Skin epidermis (tissue), 12 donors: ENCODE measurements around the gene TMA7B.

ENCODE experiments used
- H3K27ac ChIP-seq, 21 experiments: fragments of 200-600 bp; sonication (generic) in 11 of 21; one replicate each; pipeline ENCODE4 v1.5.0; 2020; ENCODE audit warnings: mild to moderate bottlenecking in 3 of 21, inconsistent platforms in 2 of 21, moderate library complexity in 2 of 21
- H3K4me3 ChIP-seq, 7 experiments: fragments of 200-600 bp; sonication (generic) in 2 of 7; one replicate each; pipeline ENCODE4 v1.5.0; 2020; ENCODE audit warnings: inconsistent platforms in 2 of 7, mild to moderate bottlenecking in 2 of 7, moderate library complexity in 1 of 7

The TMA7B gene

DNA sequence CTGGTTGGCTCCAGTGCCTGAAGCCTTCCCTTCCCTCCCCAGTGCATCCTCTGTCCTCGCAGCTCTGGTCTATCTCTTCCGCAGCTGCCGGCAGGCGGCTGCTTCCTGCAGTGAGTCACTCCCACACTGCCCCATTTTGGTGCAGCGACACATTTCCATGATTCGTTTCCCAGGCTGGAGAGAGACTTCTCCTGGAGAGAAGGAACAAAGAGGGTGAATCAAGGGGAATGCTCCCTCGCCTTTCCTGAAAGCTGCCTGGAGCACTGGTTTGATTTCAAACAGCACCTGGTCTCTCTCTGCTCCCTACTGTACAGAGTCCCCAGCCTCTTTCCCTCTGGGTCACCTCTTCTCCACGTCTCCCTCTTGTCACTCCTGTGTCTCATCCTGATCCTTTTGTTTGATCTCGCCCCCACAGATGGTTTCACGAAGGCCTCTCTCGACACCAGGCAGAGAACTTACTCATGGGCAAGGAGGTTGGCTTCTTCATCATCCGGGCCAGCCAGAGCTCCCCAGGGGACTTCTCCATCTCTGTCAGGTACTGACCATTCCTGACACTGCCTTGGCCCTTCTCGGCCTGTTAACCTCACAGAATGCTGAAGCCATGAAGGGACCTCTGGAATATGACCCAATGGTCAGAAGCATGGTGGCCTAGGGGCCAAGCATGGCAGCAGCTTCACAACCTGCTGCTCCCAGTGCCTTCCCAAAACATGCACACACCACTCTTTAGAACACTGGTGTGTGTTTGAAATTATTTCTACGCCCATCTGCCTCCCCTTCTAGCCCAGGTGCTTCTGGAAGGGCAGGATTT is at the start of gene TMA7B:
Gene TMA7B, plus strand, starts transcription at position 758 of the 808 bp plus-strand sequence. CDS start 3,978 bp downstream, outside the sequence.
- Histone ChIP-seq H3K27ac (peak within 1 kb of the TSS in 6 of 21 experiments; percentile 12 to 62 (median 44)), H3K4me3 (no peak within 1 kb of the TSS)

DNA sequence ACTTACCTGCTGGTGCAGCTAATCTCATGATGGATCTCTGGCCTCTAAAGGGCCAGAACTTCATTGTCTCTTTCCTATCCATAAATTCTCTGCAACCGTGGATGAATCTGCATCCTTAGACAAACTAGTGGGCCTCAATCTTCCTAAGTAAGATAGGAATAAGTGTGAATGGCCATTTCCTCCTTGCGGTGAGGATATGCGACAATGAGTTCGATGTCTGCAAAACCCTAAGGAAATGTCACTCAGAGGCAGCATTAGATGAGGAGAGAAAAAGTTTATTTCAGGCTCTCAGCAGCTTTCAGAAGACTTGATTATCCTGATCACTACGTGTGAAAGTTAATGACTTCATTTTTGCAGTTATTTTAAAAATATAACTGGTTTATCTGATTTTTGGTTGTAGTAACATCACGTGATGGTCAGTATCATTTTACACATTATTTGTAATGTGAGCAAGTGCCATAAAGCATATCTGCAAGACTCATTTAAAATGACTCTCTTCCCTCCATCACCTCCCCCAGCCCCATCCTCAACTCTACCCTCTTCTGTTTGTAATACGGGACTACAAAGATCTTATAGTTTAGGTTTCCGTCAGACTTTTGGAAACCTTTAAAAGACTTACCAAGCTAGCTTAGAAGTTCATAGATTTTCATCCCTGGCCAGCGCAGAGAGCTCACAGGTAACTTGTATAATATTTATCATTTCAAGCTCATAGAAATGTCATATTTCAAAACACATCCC is 49.2 kb upstream of the TMA7B start:
- Histone ChIP-seq H3K27ac (peak overlapping the region in 4 of 21 experiments; percentile 13 to 72 (median 34)), H3K4me3 (no peak overlapping the region)

DNA sequence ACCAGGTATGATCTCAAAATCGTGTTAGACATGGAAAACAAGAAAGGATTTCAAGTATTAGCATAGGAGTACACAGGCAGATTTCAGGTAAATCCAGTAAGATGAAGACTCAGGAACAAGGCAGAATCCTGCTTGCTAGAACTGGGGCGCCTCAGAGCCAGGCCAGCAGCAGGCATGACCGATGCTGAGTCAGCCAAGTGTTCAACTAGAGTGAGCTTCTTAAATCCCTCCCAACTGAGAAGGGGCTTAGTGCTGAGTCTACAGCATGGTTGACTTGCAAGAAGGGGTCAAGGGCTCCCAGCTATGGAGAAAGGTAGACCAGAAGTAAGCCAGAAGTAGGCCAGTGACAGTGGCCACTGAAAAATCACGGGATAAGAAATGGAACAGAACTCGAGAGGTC is 46.9 kb upstream of the TMA7B start:
- Histone ChIP-seq H3K4me3 (no peak overlapping the region), H3K27ac (peak overlapping the region in 2 of 21 experiments; percentile 16 to 72)

DNA sequence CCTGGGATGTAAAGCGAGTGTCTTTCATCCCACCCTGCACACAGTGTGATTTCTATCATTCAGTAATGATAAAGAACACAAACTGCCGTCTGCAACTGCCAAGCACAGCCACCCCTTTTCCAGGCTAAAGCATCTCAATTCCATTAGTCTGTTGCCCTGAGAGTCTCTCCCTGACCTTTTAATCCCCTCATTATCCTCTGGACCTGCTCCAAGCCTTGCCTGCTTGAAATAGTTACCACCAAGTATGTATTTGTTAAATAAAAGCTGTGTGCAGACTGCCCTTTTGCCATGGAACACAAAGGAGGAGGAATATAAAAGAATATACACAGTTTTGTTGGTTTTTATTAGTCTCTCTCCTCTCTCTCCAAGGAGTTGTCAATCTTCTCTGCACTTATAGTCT is 46.3 kb upstream of the TMA7B start:
- Histone ChIP-seq H3K27ac (peak overlapping the region in 2 of 21 experiments; percentile 16 to 72), H3K4me3 (no peak overlapping the region)

DNA sequence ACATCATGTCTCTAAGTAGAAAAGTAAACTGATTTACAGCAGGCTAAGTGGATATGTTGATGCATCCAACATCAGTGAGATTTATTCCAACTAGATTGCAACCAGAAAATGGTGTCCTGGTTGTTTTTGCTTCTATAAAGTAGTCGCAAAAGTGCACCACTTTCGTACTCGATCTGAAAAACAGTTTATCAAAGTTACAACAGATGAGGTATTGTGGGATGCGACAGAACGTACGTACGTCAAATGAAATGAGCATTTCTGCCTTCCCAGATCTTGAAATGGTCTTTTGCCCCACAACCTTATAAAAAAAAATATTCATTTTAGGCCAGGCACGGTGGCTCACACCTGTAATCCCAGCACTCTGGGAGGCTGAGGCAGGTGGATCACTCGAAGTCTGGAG is 45.6 kb upstream of the TMA7B start:
- no peak overlapping the region for H3K4me3 ChIP-seq
- H3K27ac ChIP-seq = peak overlapping the region in 2 of 21 experiments; percentile 27 to 72

DNA sequence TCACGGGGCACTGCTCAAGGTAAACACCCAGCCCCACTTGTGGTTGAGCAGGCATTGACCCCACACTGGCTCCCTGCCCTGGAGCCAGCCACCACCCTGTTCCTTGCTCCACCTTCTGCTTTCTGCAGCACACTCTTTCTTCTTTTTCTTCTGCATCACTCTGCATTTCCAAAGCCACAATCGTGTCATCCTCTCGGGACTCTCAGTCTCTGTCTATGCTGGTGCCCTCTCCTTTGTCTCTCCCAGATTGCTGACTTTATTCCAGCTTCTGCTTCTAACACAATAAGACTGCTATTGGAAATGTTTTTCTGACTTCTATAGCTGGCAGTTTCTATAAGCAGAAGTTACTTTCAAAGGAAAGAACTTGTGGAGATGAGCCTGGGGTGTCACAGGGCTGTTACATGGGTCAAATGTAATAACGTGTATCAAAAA is 44.9 kb upstream of the TMA7B start:
- Histone ChIP-seq H3K4me3 (no peak overlapping the region), H3K27ac (peak overlapping the region in 3 of 21 experiments; percentile 30 to 72 (median 39))

DNA sequence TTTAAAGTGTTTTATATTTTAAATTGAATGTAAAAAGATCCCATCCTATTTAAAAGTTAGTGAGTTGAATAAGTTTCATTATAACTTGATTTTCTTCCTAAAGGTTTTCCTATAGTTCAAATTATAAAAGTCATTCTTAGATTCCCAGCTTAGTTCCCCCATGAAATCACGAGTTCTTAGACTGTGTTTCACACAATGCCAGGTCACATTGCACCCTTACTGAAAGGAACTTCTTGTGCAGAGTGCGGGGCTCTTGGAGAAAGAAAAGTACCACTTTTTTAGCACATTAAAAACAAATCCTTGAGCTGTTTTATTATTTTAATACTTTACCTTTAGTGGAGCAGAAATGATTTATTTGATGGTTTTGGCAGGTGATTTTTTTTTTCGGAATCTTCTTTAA is 43.7 kb upstream of the TMA7B start:
- Histone ChIP-seq H3K27ac (peak overlapping the region in 3 of 21 experiments; percentile 14 to 72 (median 30)), H3K4me3 (no peak overlapping the region)

DNA sequence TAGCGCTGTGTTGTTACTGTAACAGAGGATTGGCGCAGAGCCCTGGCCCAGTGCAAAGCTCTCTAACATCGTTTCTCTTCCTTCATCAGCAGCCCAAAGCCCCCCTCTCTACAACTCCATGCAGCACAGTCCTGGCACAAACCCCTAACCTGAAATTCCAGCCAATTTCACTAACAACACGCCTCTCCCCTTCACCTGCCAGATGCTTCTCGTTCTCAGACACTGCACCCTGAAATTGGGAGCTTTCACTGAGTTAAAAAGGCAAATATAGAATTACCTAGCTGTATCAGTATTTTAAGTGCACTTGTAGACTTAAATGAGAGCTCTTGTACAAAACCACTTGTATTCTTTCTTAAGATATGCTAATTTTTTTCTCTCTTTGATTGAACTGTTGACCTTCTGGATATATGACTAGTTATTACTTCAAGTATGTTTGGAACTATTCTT is 43.0 kb upstream of the TMA7B start:
- no peak overlapping the region for H3K4me3 ChIP-seq
- H3K27ac ChIP-seq = peak overlapping the region in 4 of 21 experiments; percentile 8 to 72 (median 21)

DNA sequence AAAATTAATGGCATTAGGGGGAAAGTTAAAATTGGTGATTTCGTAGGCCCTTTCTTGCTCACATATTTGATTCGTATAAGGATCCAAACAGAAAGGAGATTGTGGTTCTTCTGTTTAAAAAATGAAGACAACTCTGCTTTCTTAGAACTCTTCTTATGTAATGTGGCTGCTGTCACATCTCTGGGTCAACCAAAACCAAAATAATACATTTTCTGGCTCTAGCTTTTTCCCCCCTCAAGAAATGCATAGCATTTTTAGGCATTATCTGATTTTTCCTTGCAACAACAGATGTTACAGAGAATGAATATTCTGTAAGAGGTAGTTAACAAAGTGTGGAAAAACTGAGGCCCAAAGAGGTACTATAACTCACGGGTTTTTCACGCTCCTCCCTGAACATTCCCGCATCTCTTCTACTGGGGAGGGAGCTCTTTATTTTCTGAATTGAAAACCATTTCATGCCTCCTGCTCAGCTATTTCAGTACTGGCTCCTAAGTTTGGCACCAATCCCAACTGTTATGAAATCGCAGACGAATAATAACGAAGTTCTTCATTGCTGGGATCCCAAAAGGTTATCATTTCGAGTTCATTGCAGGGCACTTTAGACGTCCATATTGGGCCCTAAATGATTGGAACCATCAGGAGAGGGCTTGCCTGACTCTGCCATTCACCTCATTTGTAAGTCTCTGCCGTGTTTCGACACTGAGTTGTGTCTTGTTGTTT is 42.3 kb upstream of the TMA7B start:
- no peak overlapping the region for H3K4me3 ChIP-seq
- peak overlapping the region in 7 of 21 experiments; percentile 2 to 72 (median 10) for H3K27ac ChIP-seq

DNA sequence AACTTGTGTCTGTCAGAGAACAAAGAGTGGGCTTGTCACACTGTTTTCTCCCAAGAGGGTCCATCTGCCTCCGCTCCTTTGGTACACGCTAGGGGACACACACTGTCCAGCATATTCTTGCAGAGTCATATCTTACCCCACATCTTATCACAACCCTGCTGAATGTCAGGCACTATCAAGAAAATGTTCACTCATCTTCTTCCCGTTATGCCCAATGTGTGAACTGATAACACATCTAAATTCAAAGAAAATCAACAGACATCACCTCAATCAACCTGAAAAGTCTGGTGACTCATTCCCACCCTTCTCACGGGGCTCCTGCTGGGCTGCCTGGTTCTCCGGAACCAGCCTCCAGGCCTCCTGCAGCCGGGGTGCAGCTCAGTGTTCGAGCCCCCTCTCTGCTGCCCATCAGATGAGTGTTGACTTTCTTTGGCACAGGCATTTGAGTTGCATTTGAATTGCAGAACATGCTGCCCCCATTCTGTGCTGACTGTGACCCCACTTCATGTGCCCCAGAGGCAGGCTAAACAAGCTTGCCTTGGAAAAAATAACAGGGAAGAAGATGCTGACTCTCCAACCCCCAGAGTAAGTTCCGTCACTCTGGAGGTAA is 40.0 kb upstream of the TMA7B start:
- Histone ChIP-seq H3K27ac (peak overlapping the region in 2 of 21 experiments; percentile 52 to 74), H3K4me3 (no peak overlapping the region)

DNA sequence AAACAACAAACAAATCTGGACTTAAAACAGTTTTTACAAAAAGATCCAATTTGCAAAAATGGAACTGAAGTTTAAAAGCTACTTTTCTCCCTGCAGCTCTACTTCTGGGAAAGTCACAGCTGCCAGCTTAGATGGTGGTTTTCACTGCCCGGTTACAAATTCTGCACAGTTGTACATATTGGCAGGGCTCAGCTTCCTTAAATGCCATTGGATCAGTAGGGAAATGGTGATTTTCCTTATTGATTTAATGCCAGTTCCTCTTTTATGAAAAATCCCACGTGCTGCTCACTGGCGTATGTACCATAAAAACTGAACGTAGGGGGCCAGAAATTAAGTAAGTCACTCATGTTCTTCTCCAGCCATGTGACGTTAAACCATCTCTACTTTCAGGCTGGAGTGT is 36.5 kb upstream of the TMA7B start:
- H3K27ac ChIP-seq = no peak overlapping the region
- H3K4me3 ChIP-seq = no peak overlapping the region

DNA sequence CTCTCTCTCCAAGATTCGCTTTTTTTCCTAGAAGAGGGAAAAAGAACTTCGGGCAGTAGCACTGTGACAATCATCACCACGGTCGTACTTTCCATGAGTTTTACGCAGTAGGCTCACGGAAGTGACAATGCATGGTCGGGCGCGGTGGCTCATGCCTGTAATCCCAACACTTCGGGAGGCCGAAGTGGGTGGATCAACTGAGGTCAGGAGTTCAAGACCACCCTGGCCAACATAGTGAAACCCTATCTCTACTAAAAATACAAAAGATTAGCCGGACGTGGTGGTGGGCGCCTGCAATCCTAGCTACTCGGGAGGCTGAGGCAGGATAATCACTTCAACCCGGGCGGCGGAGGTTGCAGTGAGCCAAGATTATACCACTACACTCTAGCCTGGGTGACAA is 35.9 kb upstream of the TMA7B start:
- Histone ChIP-seq H3K4me3 (no peak overlapping the region), H3K27ac (peak overlapping the region in 1 of 21 experiments; percentile 75)

DNA sequence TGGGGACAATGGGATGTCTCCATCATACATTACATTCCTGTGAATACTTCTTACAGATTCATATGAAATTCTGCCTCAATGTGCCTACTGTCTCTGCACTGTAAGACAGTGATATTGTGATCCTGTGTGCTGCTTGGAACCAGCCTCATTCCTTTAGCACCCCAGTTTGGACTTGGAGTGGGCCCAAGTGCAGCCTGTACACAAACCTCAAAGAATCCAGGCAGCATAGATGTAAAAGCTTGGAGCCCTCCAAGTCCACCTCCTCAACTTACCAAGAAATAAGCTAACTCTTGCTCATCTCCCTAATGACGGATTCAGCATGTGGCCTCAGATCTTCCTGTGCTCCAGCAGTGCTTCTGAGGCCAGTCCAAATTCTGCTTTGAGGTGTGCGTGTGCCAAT is 34.9 kb upstream of the TMA7B start:
- Histone ChIP-seq H3K4me3 (no peak overlapping the region), H3K27ac (peak overlapping the region in 3 of 21 experiments; percentile 5 to 75 (median 43))

DNA sequence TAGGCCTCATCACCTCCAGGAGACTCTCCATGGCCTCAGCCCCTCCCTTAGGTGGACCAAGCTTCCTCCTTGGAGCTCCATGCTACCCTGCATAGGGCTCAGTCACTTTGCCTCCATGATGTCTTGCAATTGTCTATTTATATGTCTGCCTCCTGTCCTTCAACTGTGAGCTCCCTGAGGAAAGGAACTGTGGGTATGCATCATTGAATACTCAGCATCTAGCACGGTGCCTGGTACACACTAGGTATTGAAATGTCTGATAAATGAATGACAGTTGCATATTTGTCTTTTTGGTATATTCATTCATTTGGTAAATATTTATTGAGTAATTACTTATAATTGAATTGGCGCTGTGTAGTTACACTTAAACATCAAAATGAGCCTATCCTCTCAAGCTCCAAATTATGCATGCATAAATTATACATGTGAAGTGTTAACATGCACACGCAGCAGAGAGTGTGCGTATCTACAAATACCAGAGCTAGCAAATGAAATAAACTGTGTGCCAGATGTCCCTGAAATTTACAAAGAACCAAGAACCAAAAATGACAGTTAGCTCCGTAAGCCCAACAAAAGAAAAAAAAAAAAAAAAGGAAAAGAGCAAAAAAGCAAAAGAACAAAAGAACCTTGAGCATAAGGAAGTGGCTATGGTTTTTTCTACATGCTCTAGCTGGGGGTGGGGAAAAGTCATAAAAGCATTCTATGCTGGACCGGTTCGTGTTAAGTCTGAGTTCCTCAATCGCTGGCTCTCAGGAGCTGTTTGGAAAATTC is 34.1 kb upstream of the TMA7B start:
- peak overlapping the region in 5 of 21 experiments; percentile 12 to 75 (median 35) for H3K27ac ChIP-seq
- peak overlapping the region in 1 of 7 experiments; percentile 9 for H3K4me3 ChIP-seq

DNA sequence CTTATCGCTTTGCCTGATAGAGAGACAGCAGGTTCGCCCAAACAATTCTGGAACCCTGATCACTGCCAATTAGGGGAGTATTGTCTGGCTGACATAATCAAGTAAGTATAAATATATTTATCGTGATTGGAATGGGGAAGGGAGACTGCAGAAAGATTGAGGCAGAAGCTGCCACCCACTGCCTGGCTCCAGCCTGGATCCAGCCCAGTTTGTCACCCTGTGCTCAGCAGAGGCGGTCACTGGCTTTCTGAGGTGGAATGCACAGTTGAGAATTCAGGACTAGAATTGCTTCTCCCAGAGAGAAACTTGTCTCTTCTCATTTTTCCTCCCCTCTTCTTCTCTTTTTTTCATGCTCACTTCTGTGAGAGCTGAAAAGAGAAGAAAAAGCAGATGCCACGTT is 33.4 kb upstream of the TMA7B start:
- peak overlapping the region in 5 of 21 experiments; percentile 12 to 75 (median 35) for H3K27ac ChIP-seq

DNA sequence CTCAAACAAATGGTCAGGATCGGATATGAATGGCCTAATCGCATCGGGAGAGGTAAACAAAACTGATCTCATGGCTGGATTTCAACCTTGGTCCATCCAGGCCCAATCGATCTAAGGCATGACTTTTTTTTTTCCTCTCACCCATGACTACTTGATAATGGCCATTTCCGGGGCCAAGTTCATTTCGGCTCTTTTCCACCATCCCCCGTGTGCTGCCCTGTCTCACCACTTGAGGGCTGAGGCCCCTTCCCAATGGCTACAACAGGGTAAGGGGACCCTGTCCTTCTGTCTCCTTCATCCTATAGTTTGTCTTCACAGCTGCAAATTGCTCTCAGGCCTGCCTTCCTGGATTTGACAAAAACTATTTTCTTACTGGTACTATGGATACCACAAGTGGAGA is 32.7 kb upstream of the TMA7B start:
- H3K4me3 ChIP-seq = peak overlapping the region in 1 of 7 experiments; percentile 9
- H3K27ac ChIP-seq = peak overlapping the region in 7 of 21 experiments; percentile 3 to 75 (median 37)

More for the DNA sequence above, 33.4 kb upstream of the TMA7B start:
- peak overlapping the region in 1 of 7 experiments; percentile 9 for H3K4me3 ChIP-seq

DNA sequence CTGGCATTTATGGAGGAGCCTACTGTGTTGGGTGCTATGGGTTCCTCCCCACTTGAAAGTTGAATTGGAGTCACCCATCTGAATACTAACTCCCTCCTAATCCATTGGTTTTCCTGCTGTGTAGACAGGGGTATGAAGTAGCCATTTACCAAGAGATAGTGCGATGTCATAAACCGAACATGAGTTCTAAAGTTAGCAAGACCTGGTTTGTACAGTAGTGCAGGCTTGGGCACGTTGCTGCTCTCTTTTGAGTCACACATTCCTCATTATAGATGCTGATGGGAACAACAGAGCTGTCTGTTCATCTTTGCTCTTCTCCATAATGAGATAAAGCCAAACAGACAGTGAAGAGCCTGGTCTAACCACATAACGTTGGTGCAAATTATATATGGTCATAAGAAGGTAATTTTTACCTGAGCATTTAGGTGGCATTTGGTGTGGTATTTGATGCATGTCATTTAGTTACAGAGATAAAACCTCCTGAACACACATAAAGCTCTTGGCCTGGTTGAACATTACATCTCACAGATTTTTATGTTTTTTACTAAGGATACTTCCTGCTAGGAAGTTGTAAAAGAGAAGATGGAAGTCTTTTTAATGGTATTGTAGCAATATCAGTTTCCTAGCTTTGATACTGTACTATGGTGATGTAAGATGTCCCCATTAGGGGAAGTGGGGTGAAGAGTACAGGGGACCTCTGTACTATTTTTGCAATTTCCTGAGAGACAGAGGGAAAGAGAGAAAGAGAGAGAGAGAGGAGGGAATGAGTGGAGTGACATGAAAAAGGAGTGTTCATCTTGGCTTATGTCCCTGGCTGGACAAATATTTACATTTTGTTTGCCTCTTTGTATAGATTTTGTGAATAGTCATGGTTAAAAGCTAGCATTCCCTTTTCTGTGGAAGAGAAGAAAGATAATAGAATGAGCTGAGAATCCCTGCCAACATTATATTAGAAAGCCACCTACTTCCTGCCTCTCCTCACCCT is 31.4 kb upstream of the TMA7B start:
- Histone ChIP-seq H3K4me3 (no peak overlapping the region), H3K27ac (peak overlapping the region in 8 of 21 experiments; percentile 11 to 54 (median 36))
